Dermis blood vessel endothelial cell (primary cell): ENCODE measurements around the gene RBM6. TPM values are rescaled to one million over a fixed set of nuclear protein-coding genes. Genes with fewer than 3 reads are reported as not detected.
"Not testable (repeated sequence)": the region's sequence is repeated elsewhere in the genome, so short reads cannot be mapped to it uniquely, and the experiment has no call there.

Experiments
- DNase-seq: peaks from one replicate; pipeline ENCODE4 v3.0.0; 2010
- total RNA-seq: library from RNA; depleted of rRNA; stranded (reverse); fragments of >200 nt; gene quantifications from 2 replicates; pipeline ENCODE4 v1.2.3, GENCODE V29; 2014

Gene RBM6
- 34.4 and 60.4 TPM in 2 replicates for total RNA-seq

GRCh38 chr3:49939858-49940666, at the start of gene RBM6:
TSS of gene RBM6 (plus strand) at chr3:49940150. CDS start at chr3:49962642, 22,492 bp downstream.
- peak; percentile 99 for DNase-seq

GRCh38 chr3:49895791-49896190, 44.2 kb upstream of the RBM6 start:
- no peak for DNase-seq

- no peak for DNase-seq
Observed at GRCh38 chr3:49896345-49896744, 43.6 kb upstream of the RBM6 start.

- no peak for DNase-seq
Observed at GRCh38 chr3:49898991-49899390, 41.0 kb upstream of the RBM6 start.

GRCh38 chr3:49899815-49900214, 40.1 kb upstream of the RBM6 start:
- DNase-seq, result peak; percentile 66

GRCh38 chr3:49900491-49901153, 39.3 kb upstream of the RBM6 start:
- DNase-seq, result no peak

- no peak for DNase-seq
Observed at GRCh38 chr3:49901366-49902339, 38.3 kb upstream of the RBM6 start.

- no peak for DNase-seq
Observed at GRCh38 chr3:49902511-49903345, 37.2 kb upstream of the RBM6 start.

- DNase-seq, result peak; percentile 55
Observed at GRCh38 chr3:49903451-49904424, 36.2 kb upstream of the RBM6 start, which contains the start of gene MST1R. TSS of gene MST1R (minus strand) at chr3:49903873. CDS start at chr3:49903609, 264 bp downstream.

- not testable (repeated sequence) for DNase-seq
Observed at GRCh38 chr3:49904448-49904847, 35.5 kb upstream of the RBM6 start.

- peak; percentile 72 for DNase-seq
Observed at GRCh38 chr3:49906073-49906743, 33.7 kb upstream of the RBM6 start.

GRCh38 chr3:49908373-49909199, 31.4 kb upstream of the RBM6 start:
- DNase-seq, result no peak

- no peak for DNase-seq
Observed at GRCh38 chr3:49910409-49911123, 29.4 kb upstream of the RBM6 start.

GRCh38 chr3:49911124-49911420, 28.9 kb upstream of the RBM6 start:
- DNase-seq, result no peak

GRCh38 chr3:49911611-49912010, 28.3 kb upstream of the RBM6 start:
- no peak for DNase-seq

GRCh38 chr3:49912881-49913281, 27.1 kb upstream of the RBM6 start:
- no peak for DNase-seq

GRCh38 chr3:49914906-49915305, 25.0 kb upstream of the RBM6 start:
- DNase-seq, result no peak

GRCh38 chr3:49916686-49917085, 23.3 kb upstream of the RBM6 start:
- DNase-seq, result no peak
